T-helper 2 cell treated with Interferon-gamma antibody and Interleukin-4, amounts not matched to agents 100 ng/mL and 5 ng/mL, for 36 hours (primary cell): ENCODE measurements around the gene MCF2L. TPM values are rescaled to one million over a fixed set of nuclear protein-coding genes. Genes with fewer than 3 reads are reported as not detected.
"Not testable (repeated sequence)": the region's sequence is repeated elsewhere in the genome, so short reads cannot be mapped to it uniquely, and the experiment has no call there.

Experiments used
- intact Hi-C: fragments of 100-400 bp; cut with micrococcal nuclease; formaldehyde crosslinking; loops from one replicate; pipeline ENCODE4 v1.15.1; 2023
- total RNA-seq: library from RNA; stranded (reverse); gene quantifications from 2 replicates; pipeline ENCODE4 v1.2.3, GENCODE V29; 2022

MCF2L gene
- total RNA-seq, 1 donor from 2014 or later: 0.14 TPM

- intact Hi-C loops: no loop called here
Observed at GRCh38 chr13:113109151-113110047, 140.4 kb downstream of the MCF2L start.

GRCh38 chr13:113110048-113110851, 141.2 kb downstream of the MCF2L start:
- intact Hi-C loops: no loop called here

GRCh38 chr13:113110852-113111315, 141.9 kb downstream of the MCF2L start:
- intact Hi-C loops: no loop called here

- intact Hi-C loops: not testable (repeated sequence)
Observed at GRCh38 chr13:113111821-113112220, 142.8 kb downstream of the MCF2L start.

GRCh38 chr13:113112475-113112874, 143.5 kb downstream of the MCF2L start:
- intact Hi-C loops: not testable (repeated sequence)

GRCh38 chr13:113112893-113113845, 144.2 kb downstream of the MCF2L start:
- intact Hi-C loops: no loop called here

GRCh38 chr13:113113846-113114271, 144.8 kb downstream of the MCF2L start:
- intact Hi-C loops: no loop called here

GRCh38 chr13:113114511-113115362, 145.7 kb downstream of the MCF2L start:
- intact Hi-C loops: no loop called here

- intact Hi-C loops: no loop called here
Observed at GRCh38 chr13:113115363-113116205, 146.6 kb downstream of the MCF2L start.

- intact Hi-C loops: no loop called here
Observed at GRCh38 chr13:113116206-113116800, 147.3 kb downstream of the MCF2L start.

- intact Hi-C loops: no loop called here
Observed at GRCh38 chr13:113116871-113117271, 147.9 kb downstream of the MCF2L start.

GRCh38 chr13:113117335-113117872, 148.4 kb downstream of the MCF2L start:
- intact Hi-C loops: no loop called here

- intact Hi-C loops: no loop called here
Observed at GRCh38 chr13:113117911-113118260, 148.9 kb downstream of the MCF2L start.

GRCh38 chr13:113118261-113119021, 149.4 kb downstream of the MCF2L start:
- intact Hi-C loops: no loop called here

GRCh38 chr13:113119166-113119821, 150.3 kb downstream of the MCF2L start:
- intact Hi-C loops: no loop called here

GRCh38 chr13:113119822-113120189, 150.8 kb downstream of the MCF2L start:
- intact Hi-C loops: no loop called here
